ENCODE results near the gene ADCY3.

The ADCY3 gene

GRCh38 chr2:24943427-24944053 lies 23.5 kb upstream of the ADCY3 start:
- TF ChIP-seq SIN3A (IDR thresholded peaks at IDR 0.05; ENCODE audit: borderline replicate concordance, insufficient read depth, low read length): no peak
- TF ChIP-seq FOXP2 (optimal IDR thresholded peaks at IDR 0.05; ENCODE audit: borderline replicate concordance, extremely low read depth, extremely low read length, insufficient read depth): no peak
- TF ChIP-seq POLR2AphosphoS5 (IDR thresholded peaks at IDR 0.05; ENCODE audit: low read depth, low read length): no peak
- TF ChIP-seq TAF1 (IDR thresholded peaks at IDR 0.05; ENCODE audit: borderline replicate concordance, insufficient read depth, low read length): no peak
- TF ChIP-seq REST (IDR thresholded peaks at IDR 0.05; ENCODE audit: insufficient read depth in 1 of 2, low read depth in 2 of 2, low read length in 2 of 2): no peak

GRCh38 chr2:24939353-24939752 lies 19.3 kb upstream of the ADCY3 start:
- no peak for TF ChIP-seq FOXP2 (optimal IDR thresholded peaks at IDR 0.05; ENCODE audit: borderline replicate concordance, extremely low read depth, extremely low read length, insufficient read depth)
- no peak for TF ChIP-seq SIN3A (IDR thresholded peaks at IDR 0.05; ENCODE audit: borderline replicate concordance, insufficient read depth, low read length)
- TF ChIP-seq POLR2AphosphoS5 (IDR thresholded peaks at IDR 0.05; ENCODE audit: low read depth, low read length): no peak
- no peak for TF ChIP-seq REST (IDR thresholded peaks at IDR 0.05; ENCODE audit: insufficient read depth in 1 of 2, low read depth in 2 of 2, low read length in 2 of 2)
- no peak for TF ChIP-seq TAF1 (IDR thresholded peaks at IDR 0.05; ENCODE audit: borderline replicate concordance, insufficient read depth, low read length)

GRCh38 chr2:24937236-24937635 lies 17.2 kb upstream of the ADCY3 start:
- TF ChIP-seq SIN3A (IDR thresholded peaks at IDR 0.05; ENCODE audit: borderline replicate concordance, insufficient read depth, low read length) (no peak), FOXP2 (optimal IDR thresholded peaks at IDR 0.05; ENCODE audit: borderline replicate concordance, extremely low read depth, extremely low read length, insufficient read depth) (no peak), TAF1 (IDR thresholded peaks at IDR 0.05; ENCODE audit: borderline replicate concordance, insufficient read depth, low read length) (no peak), POLR2AphosphoS5 (IDR thresholded peaks at IDR 0.05; ENCODE audit: low read depth, low read length) (no peak), REST (IDR thresholded peaks at IDR 0.05; ENCODE audit: insufficient read depth in 1 of 2, low read depth in 2 of 2, low read length in 2 of 2) (no peak)

GRCh38 chr2:24935145-24935544 lies 15.1 kb upstream of the ADCY3 start:
- TF ChIP-seq REST (IDR thresholded peaks at IDR 0.05; ENCODE audit: insufficient read depth in 1 of 2, low read depth in 2 of 2, low read length in 2 of 2): no peak
- TF ChIP-seq FOXP2 (optimal IDR thresholded peaks at IDR 0.05; ENCODE audit: borderline replicate concordance, extremely low read depth, extremely low read length, insufficient read depth): no peak
- TF ChIP-seq POLR2AphosphoS5 (IDR thresholded peaks at IDR 0.05; ENCODE audit: low read depth, low read length): no peak
- no peak for TF ChIP-seq SIN3A (IDR thresholded peaks at IDR 0.05; ENCODE audit: borderline replicate concordance, insufficient read depth, low read length)
- TF ChIP-seq TAF1 (IDR thresholded peaks at IDR 0.05; ENCODE audit: borderline replicate concordance, insufficient read depth, low read length): no peak
